ENCODE data around the gene STAMBPL1.

DNA sequence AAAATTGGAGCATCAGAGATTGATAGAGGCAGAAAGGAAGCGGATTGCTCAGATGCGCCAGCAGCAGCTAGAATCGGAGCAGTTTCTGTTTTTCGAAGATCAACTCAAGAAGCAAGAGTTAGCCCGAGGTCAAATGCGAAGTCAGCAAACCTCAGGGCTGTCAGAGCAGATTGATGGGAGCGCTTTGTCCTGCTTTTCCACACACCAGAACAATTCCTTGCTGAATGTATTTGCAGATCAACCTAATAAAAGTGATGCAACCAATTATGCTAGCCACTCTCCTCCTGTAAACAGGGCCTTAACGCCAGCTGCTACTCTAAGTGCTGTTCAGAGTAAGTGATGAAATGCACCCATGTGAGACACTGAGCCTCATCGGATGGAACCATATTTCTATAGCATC, 33.1 kb downstream of the STAMBPL1 start:
- TF ChIP-seq EP300 (IDR thresholded peaks at IDR 0.05) (no peak), POLR2A (IDR thresholded peaks at IDR 0.05) (no peak), POLR2AphosphoS5 (IDR thresholded peaks at IDR 0.05) (peak in 1 of 2 donors; percentile 9)
- TF ChIP-seq, protein P1, sequence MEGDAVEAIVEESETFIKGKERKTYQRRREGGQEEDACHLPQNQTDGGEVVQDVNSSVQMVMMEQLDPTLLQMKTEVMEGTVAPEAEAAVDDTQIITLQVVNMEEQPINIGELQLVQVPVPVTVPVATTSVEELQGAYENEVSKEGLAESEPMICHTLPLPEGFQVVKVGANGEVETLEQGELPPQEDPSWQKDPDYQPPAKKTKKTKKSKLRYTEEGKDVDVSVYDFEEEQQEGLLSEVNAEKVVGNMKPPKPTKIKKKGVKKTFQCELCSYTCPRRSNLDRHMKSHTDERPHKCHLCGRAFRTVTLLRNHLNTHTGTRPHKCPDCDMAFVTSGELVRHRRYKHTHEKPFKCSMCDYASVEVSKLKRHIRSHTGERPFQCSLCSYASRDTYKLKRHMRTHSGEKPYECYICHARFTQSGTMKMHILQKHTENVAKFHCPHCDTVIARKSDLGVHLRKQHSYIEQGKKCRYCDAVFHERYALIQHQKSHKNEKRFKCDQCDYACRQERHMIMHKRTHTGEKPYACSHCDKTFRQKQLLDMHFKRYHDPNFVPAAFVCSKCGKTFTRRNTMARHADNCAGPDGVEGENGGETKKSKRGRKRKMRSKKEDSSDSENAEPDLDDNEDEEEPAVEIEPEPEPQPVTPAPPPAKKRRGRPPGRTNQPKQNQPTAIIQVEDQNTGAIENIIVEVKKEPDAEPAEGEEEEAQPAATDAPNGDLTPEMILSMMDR (IDR thresholded peaks at IDR 0.05), result no peak

Measured in upper lobe of left lung (tissue), 4 donors.